COR-L47 (cell line): ENCODE data around the gene TYW3.

Source experiments
- DNase-seq: peaks from one replicate; lab custom pipeline; 2025; lab: John Stamatoyannopoulos, UW

The TYW3 gene, protein sequence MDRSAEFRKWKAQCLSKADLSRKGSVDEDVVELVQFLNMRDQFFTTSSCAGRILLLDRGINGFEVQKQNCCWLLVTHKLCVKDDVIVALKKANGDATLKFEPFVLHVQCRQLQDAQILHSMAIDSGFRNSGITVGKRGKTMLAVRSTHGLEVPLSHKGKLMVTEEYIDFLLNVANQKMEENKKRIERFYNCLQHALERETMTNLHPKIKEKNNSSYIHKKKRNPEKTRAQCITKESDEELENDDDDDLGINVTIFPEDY

DNA sequence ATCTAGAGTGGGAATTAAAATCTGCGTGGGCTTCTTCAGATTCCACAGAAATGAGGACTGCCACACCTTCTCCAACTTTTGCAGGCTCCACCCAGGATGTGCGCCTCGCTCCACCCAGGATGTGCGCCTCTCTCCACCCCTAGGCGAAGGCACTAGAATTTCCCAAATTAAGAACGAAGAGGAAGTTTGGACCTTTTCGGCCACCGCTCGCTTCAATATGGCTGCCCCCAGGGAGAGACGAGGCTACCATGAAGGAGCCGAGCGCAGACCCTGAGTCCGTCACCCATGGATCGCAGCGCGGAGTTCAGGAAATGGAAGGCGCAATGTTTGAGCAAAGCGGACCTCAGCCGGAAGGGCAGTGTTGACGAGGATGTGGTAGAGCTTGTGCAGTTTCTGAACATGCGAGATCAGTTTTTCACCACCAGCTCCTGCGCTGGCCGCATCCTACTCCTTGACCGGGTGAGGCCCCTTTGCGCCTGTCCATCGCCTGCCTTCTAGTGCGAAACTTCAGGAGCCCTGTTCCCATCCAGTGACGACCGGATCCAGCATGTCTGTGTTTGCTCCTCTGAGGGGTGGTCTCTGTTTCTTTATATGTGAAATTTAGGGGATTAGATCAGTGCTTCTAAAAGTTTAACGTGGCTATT, at the start of gene TYW3, which contains the start of gene CRYZ:
TSS of gene TYW3 (plus strand) at position 193 of the 644 bp plus-strand sequence. CDS start at position 286, 93 bp downstream.
TSS of gene CRYZ (minus strand) at position 91 of the 644 bp plus-strand sequence. CDS start 8,229 bp downstream, outside the sequence.
- peak; percentile 93 for DNase-seq

GRCh38 chr1:74683656-74684055, 49.3 kb upstream of the TYW3 start:
- DNase-seq: no peak

DNA sequence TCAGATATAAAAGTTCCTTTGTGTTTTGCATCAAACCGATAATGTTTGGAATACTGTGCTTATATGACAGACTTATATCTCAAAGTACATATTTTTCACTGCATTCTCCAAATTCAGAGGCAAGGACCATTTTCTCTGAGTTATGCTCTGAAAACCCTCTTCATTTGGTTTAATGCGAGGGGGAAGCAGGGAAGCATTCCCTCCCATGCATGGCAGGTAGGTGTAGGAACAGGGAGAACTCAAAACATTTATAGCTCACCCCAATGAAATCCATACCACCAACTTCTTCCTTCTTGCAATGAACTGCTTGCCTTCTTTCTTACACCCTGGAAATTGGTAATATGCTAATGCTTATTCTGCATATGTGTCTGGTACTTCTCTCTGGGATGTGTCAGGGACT, 48.7 kb upstream of the TYW3 start:
- no peak for DNase-seq

DNA sequence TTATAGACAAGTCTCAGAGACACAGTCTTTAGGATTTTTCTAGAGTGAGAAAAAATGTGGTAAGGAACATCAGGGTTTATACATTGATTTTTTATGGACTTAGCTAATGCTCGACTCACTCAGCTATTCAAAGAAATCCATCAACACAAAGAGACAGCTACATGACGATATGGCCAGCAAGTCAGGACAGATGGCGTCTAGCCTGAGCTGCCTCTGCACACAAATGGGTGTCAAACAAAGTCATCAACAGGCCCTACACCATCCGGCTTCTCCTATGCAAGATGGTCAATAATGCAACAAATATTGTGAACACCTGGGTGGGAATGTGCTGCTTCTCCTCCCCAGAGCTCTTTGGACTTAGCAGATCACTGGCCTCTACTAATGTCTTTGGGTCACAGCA, 46.0 kb upstream of the TYW3 start:
- no peak for DNase-seq

- peak; percentile 80 for DNase-seq
Observed at GRCh38 chr1:74689621-74690363, 43.2 kb upstream of the TYW3 start.

GRCh38 chr1:74690364-74690696, 42.6 kb upstream of the TYW3 start:
- DNase-seq: peak; percentile 3

GRCh38 chr1:74690909-74691308, 42.0 kb upstream of the TYW3 start:
- DNase-seq: peak; percentile 3

GRCh38 chr1:74693473-74693872, 39.5 kb upstream of the TYW3 start:
- no peak for DNase-seq

DNA sequence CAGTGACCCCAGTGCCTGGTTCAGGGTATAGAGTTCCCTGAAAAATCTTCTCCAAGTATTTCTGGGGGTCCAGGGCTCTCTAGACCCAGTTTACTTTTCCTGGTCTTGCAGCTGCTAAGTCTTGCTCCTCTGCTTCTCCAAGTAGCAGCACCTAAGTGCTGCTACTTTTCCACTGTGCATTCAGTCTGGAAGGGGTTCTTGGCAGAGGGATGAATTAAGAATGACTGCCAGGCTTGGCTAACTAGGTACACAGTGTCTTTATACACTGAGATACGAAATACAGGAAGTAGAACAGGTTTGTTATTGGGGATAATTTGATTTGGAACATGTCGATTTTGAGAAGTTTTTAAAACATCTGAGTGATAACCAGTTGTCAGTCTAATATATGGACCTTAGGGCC, 35.1 kb upstream of the TYW3 start:
- no peak for DNase-seq

DNA sequence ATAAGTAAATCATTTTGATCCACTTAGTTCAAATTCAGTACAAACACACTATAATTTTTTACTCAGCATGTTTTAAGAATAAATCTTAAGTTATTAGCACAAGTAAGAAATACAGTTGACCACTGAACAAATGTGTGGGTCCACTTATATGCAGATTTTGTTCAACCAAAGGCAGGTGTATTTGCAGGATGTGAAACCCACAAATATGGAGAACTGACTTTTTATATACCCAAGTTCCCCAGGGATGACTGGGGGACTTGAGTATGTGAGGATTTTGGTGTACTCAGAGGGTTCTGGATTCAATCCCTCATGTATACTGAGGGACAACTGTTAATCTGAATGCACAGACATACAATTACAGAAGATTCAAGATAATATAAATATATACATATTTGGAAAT, 33.6 kb upstream of the TYW3 start:
- DNase-seq: no peak

- DNase-seq: no peak
Observed at GRCh38 chr1:74703386-74704182, 29.4 kb upstream of the TYW3 start.

DNA sequence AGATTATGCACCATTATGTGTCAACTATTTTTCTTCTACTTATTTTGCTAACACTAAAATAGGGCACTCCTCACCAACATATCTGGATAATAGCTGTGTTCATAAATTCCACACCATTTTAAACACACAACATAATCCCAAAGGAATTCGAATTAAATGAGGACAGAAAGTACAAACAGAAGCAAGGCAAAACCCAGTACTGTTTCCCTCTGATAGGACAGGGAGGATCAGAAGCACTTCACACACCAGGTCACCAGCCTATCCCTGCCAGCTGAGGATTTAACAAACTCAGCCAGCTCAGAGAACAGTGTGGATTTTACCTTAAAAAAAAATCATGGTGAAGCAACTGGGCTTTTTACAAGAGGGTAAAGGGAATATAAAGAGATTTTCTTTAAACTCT, 20.1 kb upstream of the TYW3 start:
- DNase-seq: no peak

DNA sequence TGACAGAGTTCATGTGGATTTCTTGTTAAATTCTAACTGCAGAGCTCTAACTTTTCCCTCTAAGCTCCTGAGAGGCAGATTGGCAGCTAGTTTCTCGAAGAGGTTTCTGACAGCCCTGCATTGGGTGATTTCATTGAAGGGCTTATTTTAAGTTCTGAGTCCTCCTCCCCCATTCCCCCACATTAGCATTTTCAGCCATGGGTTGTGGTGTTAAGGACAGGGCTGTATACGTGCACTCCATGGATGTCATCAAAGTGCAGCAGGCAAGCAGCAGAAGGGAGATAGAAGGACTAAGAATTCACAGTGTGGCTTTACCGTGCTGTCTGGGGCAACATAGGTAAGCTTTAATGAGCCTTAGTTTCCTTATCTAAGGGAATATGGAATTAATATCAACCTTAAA, 19.1 kb upstream of the TYW3 start:
- no peak for DNase-seq

DNA sequence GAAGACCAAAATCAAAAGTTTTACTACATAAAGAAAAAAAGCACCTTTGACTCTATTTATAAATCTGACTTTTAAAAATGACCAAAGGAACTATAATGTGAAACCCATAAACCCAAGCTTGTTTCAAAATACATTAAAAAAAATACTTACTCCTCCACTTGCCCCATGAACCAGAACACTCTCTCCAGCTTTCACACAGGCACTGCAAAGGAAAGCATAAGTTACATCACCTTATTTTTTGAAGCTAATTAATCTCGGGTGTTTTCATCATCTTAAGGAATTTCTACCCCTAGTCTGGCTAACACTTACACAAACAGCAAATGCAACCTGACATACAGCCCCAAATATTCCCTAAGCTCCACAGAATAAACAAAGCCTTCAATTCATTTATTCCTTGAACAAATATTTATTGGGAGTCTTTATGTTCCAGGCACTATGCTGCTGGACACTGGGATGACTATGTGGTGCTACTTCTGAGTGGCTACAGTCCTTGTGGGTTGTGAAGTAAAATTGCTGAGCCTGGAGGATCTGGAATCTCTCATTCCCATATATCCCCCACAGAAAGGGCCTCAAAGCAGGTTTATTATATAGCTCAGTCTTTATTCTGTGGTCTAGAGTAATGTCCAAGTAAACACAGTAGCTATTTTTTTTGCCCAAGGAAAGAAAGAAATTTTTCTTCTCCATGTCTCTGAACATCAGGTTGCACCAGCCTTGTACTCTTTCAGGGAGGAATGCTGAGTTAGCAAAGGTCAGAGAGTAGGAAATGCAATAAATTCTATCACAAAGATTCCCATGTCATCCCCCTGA, 18.3 kb upstream of the TYW3 start:
- no peak for DNase-seq

DNA sequence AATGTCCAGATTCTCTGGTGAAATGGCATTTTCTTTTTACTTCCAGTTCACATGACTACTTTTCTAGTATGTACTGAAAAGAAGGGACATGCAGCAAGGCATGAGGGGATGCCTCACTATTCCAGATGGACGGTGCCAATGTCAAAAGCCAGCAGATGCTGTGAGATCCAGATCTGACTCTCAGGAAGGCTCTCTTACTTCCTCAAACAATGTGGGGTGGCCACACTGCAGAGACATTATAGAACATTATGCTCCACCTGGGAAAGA, 17.8 kb upstream of the TYW3 start:
- DNase-seq: no peak

GRCh38 chr1:74715806-74716205, 17.1 kb upstream of the TYW3 start:
- no peak for DNase-seq

GRCh38 chr1:74716822-74717221, 16.1 kb upstream of the TYW3 start:
- no peak for DNase-seq

GRCh38 chr1:74717626-74718025, 15.3 kb upstream of the TYW3 start:
- no peak for DNase-seq

GRCh38 chr1:74726063-74726462, 6.9 kb upstream of the TYW3 start:
- DNase-seq: no peak

DNA sequence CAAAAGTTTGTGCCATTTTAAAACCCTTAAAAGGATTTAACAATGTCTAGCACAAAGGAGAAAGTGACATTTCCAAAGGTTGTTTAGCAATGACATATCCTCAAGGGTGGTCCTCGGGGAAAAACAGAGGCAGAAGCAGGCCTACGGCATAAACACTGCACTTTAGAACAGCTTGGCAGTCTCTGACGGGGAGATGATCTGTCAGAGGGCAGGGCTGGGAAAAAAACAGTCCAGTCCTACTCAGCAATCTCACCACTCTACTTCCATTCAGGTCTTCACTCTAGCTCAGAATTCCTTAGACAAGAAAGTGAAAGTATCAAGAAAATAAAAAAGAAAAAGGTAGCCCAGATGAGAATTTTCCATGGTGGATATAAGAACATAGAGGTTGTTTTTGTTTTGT, 4.2 kb upstream of the TYW3 start:
- no peak for DNase-seq

DNA sequence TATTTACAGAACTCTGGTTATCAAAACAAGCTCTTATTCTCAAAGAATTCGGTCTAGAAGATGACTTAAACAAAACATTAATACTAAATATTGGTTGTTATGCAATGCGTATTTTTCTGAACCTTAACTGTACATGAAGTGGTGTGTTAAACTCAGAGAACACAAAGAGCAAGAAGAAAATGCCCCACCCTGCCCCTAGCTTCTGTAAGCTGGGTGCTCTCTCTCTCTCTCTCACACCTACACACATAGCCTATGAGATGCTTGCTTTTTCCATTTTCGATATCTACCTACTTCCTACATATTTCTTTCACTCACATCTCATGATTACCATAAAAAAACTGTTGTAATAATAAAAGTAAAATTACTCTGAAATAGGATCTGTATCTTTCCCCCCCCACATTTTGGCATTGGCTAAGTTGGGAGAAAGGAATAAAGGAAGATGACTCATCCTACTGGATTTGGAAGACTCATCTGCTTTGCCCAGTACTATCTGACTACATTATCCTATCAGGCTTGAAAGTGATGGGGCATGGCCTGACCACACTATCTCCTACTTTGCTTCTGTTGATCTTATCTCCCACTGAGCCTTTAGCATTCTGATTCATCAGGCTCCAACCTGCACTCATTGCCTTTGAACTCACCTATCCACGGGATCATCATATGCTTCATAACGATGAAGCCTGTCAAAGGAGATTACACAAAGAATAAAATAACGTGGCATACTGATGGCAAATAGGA, 3.0 kb upstream of the TYW3 start:
- no peak for DNase-seq
